ENCODE measurements around the gene SHB. TPM values are rescaled to one million over a fixed set of nuclear protein-coding genes. Genes with fewer than 3 reads are reported as not detected.

Gene SHB
- total and polyA plus RNA-seq, 11 donors, result 7.8 to 31.4 (median 21.4) TPM

DNA sequence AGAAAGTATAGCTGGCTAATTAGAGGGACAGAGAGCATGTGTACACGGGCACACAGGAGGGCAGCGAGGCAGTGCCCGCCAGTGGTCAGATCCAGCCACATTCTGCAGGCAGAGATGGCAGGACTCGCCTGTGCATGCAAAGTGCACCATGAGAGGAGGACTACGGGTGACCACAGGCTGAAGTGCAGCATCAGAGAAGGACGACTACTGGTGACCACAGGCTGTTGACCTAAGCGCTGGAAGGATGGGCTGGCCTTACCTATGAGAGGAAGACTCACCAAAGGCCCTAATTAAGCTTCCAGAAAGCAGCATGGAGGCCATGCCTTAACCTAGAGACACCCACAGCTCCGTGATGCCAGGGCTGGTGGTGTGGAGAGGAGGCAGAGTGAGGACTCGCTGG is 110.9 kb downstream of the SHB start:
- H3K9me3 ChIP-seq, result no peaks in the 10 kb centered on the region
- WGBS, 4 donors, result 86 to 90% (median 89%) methylated on average over 9 of the region's 9 CpGs
- H3K4me1 ChIP-seq, result peaks cover 0 to 44% (median 19%) of the 10 kb centered on the region in 12 donors
- TF ChIP-seq, protein P1, sequence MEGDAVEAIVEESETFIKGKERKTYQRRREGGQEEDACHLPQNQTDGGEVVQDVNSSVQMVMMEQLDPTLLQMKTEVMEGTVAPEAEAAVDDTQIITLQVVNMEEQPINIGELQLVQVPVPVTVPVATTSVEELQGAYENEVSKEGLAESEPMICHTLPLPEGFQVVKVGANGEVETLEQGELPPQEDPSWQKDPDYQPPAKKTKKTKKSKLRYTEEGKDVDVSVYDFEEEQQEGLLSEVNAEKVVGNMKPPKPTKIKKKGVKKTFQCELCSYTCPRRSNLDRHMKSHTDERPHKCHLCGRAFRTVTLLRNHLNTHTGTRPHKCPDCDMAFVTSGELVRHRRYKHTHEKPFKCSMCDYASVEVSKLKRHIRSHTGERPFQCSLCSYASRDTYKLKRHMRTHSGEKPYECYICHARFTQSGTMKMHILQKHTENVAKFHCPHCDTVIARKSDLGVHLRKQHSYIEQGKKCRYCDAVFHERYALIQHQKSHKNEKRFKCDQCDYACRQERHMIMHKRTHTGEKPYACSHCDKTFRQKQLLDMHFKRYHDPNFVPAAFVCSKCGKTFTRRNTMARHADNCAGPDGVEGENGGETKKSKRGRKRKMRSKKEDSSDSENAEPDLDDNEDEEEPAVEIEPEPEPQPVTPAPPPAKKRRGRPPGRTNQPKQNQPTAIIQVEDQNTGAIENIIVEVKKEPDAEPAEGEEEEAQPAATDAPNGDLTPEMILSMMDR (IDR thresholded peaks at IDR 0.05), result no peak
- no peak for TF ChIP-seq POLR2A (IDR thresholded peaks at IDR 0.05)
- H3K27ac ChIP-seq, result no peak overlapping the region
- DNase-seq, result peak in 1 of 5 donors; percentile 38
- no peaks in the 10 kb centered on the region for H3K27me3 ChIP-seq
- no peak for ATAC-seq
- H3K4me3 ChIP-seq, result no peak overlapping the region
- peaks cover 0 to 17% (median 9%) of the 10 kb centered on the region in 9 donors for H3K36me3 ChIP-seq
- intact Hi-C loops (cut with DNase I), result no loop called here

DNA sequence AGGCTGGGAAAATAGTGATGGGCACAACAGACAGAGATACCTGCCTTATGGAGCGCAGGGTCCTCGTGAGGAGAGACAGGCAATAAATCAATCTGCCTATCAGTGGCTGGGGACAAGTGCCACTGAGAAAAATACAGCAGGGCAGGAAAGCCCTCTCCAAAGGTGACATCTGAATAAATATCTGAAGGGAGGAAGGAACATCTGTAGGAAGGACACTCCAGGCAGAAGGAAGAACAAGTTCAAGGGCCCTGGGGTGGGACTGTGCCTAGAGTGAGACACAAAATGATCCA is 111.4 kb downstream of the SHB start:
- WGBS, 4 donors, result 94 to 98% (median 97%) methylated on average over 2 of the region's 2 CpGs

DNA sequence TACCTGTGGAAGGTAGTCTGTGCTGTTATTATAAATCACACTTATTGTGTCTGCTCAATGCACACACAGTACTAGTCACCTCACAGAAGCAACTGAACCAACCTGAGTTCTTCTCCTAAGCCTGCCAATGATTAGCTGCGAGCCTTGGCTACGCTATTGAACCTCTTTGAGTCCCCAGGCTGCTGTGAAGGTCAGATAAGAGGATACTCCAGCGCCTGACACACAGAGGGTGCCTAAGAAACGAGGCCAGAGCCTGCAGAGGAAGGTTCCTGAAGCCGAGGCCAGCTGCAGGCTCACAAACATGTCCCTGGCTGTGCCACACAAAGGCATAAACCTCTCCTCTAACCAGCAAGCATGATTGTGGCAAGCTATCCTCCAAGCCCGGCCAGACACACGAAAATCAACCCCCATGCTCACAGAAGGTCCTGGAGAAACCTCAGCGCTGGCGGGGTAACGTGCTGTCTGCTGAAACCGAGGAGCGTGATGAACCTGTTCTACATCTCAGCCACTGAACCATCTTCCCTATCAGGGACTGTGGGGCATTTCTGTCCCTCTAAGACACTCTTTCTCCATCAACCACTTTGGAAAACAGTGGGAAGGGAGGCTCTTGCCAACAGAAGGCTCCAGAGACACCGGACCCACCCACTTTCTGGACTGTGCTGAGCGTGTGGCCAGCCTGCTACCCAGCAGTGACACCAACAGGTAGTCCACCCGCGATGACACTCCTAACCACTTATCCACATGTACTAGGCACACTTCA is 111.9 kb downstream of the SHB start:
- no peaks in the 10 kb centered on the region for H3K9me3 ChIP-seq
- H3K4me3 ChIP-seq, result no peak overlapping the region
- DNase-seq, result peak in 1 of 5 donors; percentile 38
- ATAC-seq, result peak in 3 of 4 donors; percentile 27 to 71 (median 59)
- TF ChIP-seq, protein P1 (IDR thresholded peaks at IDR 0.05), result peak in 1 of 12 donors; percentile 7
- TF ChIP-seq POLR2A (IDR thresholded peaks at IDR 0.05), result no peak
- intact Hi-C loops (cut with DNase I), result no loop called here
- peaks cover 0 to 20% (median 9%) of the 10 kb centered on the region in 9 donors for H3K36me3 ChIP-seq
- H3K4me1 ChIP-seq, result peaks cover 0 to 44% (median 19%) of the 10 kb centered on the region in 12 donors
- peak overlapping the region in 4 of 12 donors; percentile 24 to 50 (median 32) for H3K27ac ChIP-seq
- no peaks in the 10 kb centered on the region for H3K27me3 ChIP-seq
- 73 to 84% (median 75%) methylated on average over 15 to 16 of the region's 16 CpGs for WGBS, 4 donors

More for the DNA sequence above, 111.4 kb downstream of the SHB start:
- Histone ChIP-seq H3K9me3 (no peaks in the 10 kb centered on the region), H3K27me3 (no peaks in the 10 kb centered on the region), H3K4me3 (no peak overlapping the region), H3K36me3 (peaks cover 0 to 17% (median 9%) of the 10 kb centered on the region in 9 donors), H3K4me1 (peaks cover 0 to 44% (median 19%) of the 10 kb centered on the region in 12 donors), H3K27ac (no peak overlapping the region)
- ATAC-seq (no peak), DNase-seq (no peak)
- intact Hi-C loops (cut with DNase I), result no loop called here
- TF ChIP-seq, protein P1 (IDR thresholded peaks at IDR 0.05), result no peak
- TF ChIP-seq POLR2A (IDR thresholded peaks at IDR 0.05), result no peak

DNA sequence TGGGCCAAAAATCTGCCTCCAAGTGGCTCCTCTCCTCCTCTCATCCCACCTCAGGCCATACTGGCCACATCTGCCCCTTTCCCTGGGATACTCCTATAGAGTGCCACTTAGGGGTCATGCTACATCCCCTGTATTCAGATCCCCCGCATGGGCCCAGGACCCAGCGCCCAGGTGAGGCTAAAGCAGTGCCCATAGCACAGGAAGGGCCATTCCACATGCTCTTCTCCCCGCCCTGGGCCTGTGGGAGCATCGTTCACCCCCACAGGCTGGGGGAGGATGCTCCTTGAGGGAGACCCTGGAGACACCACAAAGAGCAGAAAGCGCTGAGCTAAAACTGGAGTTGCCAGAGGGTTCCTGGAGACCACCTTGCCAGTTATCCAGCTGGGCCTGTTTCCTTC is 112.6 kb downstream of the SHB start:
- peak overlapping the region in 2 of 12 donors; percentile 24 to 50 for H3K27ac ChIP-seq
- no peaks in the 10 kb centered on the region for H3K9me3 ChIP-seq
- no peak overlapping the region for H3K4me3 ChIP-seq
- ATAC-seq (no peak), DNase-seq (peak in 1 of 5 donors; percentile 47)
- H3K36me3 ChIP-seq, result peaks cover 0 to 23% (median 9%) of the 10 kb centered on the region in 9 donors
- peaks cover 0 to 44% (median 19%) of the 10 kb centered on the region in 12 donors for H3K4me1 ChIP-seq
- WGBS, 4 donors, result 94 to 98% (median 97%) methylated on average over 5 of the region's 5 CpGs
- TF ChIP-seq, protein P1 (IDR thresholded peaks at IDR 0.05), result no peak
- TF ChIP-seq POLR2A (IDR thresholded peaks at IDR 0.05), result no peak
- no peaks in the 10 kb centered on the region for H3K27me3 ChIP-seq
- intact Hi-C loops (cut with DNase I), result no loop called here
